Measurements from ENCODE around the gene RTL9.

Gene RTL9

GRCh38 chrX:110316351-110317060, 42.1 kb upstream of the RTL9 start:
- intact Hi-C loops (cut with DNase I; ENCODE audit: low total_unique reads), result no loop called here
- TF ChIP-seq CTCF (IDR thresholded peaks at IDR 0.05), result no peak
- Histone ChIP-seq H3K9me3 (no peaks in the 10 kb centered on the region), H3K27me3 (no peaks in the 10 kb centered on the region), H3K27ac (no peak overlapping the region), H3K4me3 (peak overlapping the region; percentile 86), H3K4me1 (no peaks in the 10 kb centered on the region), H3K36me3 (no peaks in the 10 kb centered on the region)
- no peak for DNase-seq

- peak overlapping the region; percentile 75 to 86 for H3K27ac ChIP-seq
- H3K4me3 ChIP-seq, result peak overlapping the region; percentile 86
- peak; percentile 21 to 51 for DNase-seq
- no peaks in the 10 kb centered on the region for H3K9me3 ChIP-seq
- H3K4me1 ChIP-seq, result no peaks in the 10 kb centered on the region
- intact Hi-C loops (cut with DNase I; ENCODE audit: low total_unique reads), result no loop called here
- no peak for TF ChIP-seq CTCF (IDR thresholded peaks at IDR 0.05)
- H3K27me3 ChIP-seq, result no peaks in the 10 kb centered on the region
- no peaks in the 10 kb centered on the region for H3K36me3 ChIP-seq
Observed at GRCh38 chrX:110317061-110317819, 41.4 kb upstream of the RTL9 start.

GRCh38 chrX:110317820-110318663, 40.6 kb upstream of the RTL9 start, which contains the start of gene AMMECR1:
Gene AMMECR1 (minus strand): TSS chrX:110318085. CDS start chrX:110318071, 14 bp downstream.
- Histone ChIP-seq H3K9me3 (no peaks in the 10 kb centered on the region), H3K4me1 (no peaks in the 10 kb centered on the region), H3K36me3 (no peaks in the 10 kb centered on the region), H3K27ac (peak within 1 kb of the TSS; percentile 75 to 86), H3K4me3 (peak within 1 kb of the TSS; percentile 86), H3K27me3 (no peaks in the 10 kb centered on the region)
- peak; percentile 72 to 85 for DNase-seq
- intact Hi-C loops (cut with DNase I; ENCODE audit: low total_unique reads), result no loop called here
- TF ChIP-seq CTCF (IDR thresholded peaks at IDR 0.05), result peak in 1 of 2 experiments; percentile 18

- Histone ChIP-seq H3K27me3 (no peaks in the 10 kb centered on the region), H3K27ac (peak overlapping the region; percentile 68 to 75), H3K4me1 (no peaks in the 10 kb centered on the region), H3K36me3 (no peaks in the 10 kb centered on the region), H3K9me3 (no peaks in the 10 kb centered on the region), H3K4me3 (peak overlapping the region; percentile 86)
- TF ChIP-seq CTCF (IDR thresholded peaks at IDR 0.05), result no peak
- DNase-seq, result no peak
- intact Hi-C loops (cut with DNase I; ENCODE audit: low total_unique reads), result no loop called here
Observed at GRCh38 chrX:110318664-110318968, 40.0 kb upstream of the RTL9 start.

- no peak overlapping the region for H3K4me3 ChIP-seq
- H3K27ac ChIP-seq, result no peak overlapping the region
- intact Hi-C loops (cut with DNase I; ENCODE audit: low total_unique reads), result no loop called here
- no peaks in the 10 kb centered on the region for H3K27me3 ChIP-seq
- TF ChIP-seq CTCF (IDR thresholded peaks at IDR 0.05), result no peak
- H3K9me3 ChIP-seq, result no peaks in the 10 kb centered on the region
- DNase-seq, result no peak
- no peaks in the 10 kb centered on the region for H3K4me1 ChIP-seq
- no peaks in the 10 kb centered on the region for H3K36me3 ChIP-seq
Observed at GRCh38 chrX:110320381-110320987, 38.2 kb upstream of the RTL9 start.

All from tibial artery (tissue), 4 donors.